Gastroesophageal sphincter (tissue), 2 donors: ENCODE measurements around the gene PLXNA3.

Source experiments
- POLR2A ChIP-seq, 2 donors: fragments of 450-650 bp; IDR thresholded peaks; one replicate each; pipeline ENCODE4 v1.6.1; 2017; ENCODE audit warnings: antibody characterized with exemption in 2 of 2, mild to moderate bottlenecking in 2 of 2, moderate library complexity in 1 of 2
- POLR2AphosphoS5 ChIP-seq: sonication (generic); formaldehyde crosslinking; IDR thresholded peaks from one replicate; pipeline ENCODE4 v1.6.1; 2017; ENCODE audit warnings: antibody characterized with exemption

DNA sequence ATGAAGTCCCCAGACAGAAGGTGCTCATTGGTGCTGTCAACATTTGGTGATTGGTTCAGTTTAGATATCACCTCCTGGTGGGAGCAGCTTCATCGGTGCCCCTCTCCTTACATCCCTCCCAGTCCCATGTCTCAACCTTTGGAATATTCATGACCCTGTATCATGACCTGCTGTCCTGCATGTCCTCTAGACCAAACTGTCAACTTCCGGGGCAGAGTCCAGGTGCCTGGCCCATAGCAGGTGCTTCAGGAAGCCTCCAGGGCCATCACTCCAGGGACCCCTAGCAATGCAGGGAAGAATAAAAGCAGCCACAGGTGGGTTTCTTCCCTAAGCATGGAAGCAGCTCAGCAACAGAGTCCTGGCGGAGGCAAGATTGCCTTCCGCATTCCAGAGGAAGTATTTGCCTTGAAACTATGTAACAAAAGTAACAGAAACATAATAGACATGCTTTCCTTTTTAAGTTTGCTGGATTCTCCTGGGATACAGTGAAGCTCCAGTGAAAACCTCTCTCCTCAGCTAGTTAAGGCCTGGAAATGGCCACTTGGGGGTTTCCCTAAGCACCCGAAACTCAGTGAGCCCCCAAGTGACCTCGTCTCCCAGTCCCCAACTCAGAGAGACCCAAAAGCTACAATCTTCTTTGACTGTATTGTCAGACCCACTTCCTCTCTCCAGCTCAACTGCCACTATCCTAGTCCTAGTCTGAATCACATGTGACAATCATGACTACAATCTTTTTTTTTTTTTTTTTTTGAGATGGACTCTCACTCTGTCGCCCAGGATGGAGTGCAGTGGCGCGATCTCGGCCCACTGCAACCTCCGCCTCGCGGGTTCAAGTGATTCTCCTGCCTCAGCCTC lies 30.9 kb upstream of the PLXNA3 start:
- no peak for TF ChIP-seq POLR2A (IDR thresholded peaks at IDR 0.05)
- no peak for TF ChIP-seq POLR2AphosphoS5
